GM23248 (cell line): ENCODE results near the gene DUSP16. TPM values are rescaled to one million over a fixed set of nuclear protein-coding genes. Genes with fewer than 3 reads are reported as not detected.

ENCODE experiments used
- DNase-seq: peaks from one replicate; pipeline ENCODE4 v3.0.0-alpha.2; 2015
- H2AFZ ChIP-seq: fragments of 200-600 bp; sonication (generic); 2 replicates; pipeline ENCODE4 v1.6.1; 2016; ENCODE audit warnings: antibody characterized with exemption
- H3F3A ChIP-seq: fragments of 200-600 bp; sonication (generic); 2 replicates; pipeline ENCODE4 v1.6.1; 2016; ENCODE audit warnings: mild to moderate bottlenecking, antibody characterized with exemption, mixed run types; ENCODE audit not compliant: insufficient read depth
- H3K27ac ChIP-seq: fragments of 200-600 bp; sonication (generic); 2 replicates; pipeline ENCODE4 v1.5.1; 2016; ENCODE audit warnings: mild to moderate bottlenecking
- H3K27me3 ChIP-seq: fragments of 200-600 bp; sonication (generic); replicated peaks from 2 replicates; pipeline ENCODE4 v1.6.1; 2016; ENCODE audit warnings: mild to moderate bottlenecking; ENCODE audit not compliant: insufficient read depth
- H3K36me3 ChIP-seq: fragments of 200-600 bp; sonication (generic); 2 replicates; pipeline ENCODE4 v1.6.1; 2016; ENCODE audit warnings: low read depth, mild to moderate bottlenecking
- H3K4me1 ChIP-seq: fragments of 200-600 bp; sonication (generic); 2 replicates; pipeline ENCODE4 v1.6.1; 2016; ENCODE audit warnings: mild to moderate bottlenecking; ENCODE audit not compliant: insufficient read depth
- H3K4me2 ChIP-seq: fragments of 200-600 bp; sonication (generic); one replicate; pipeline ENCODE4 v1.6.1; 2016; ENCODE audit warnings: mild to moderate bottlenecking; ENCODE audit not compliant: unreplicated experiment
- H3K4me3 ChIP-seq: fragments of 200-600 bp; sonication (generic); 2 replicates; pipeline ENCODE4 v1.5.1; 2016; ENCODE audit warnings: mild to moderate bottlenecking
- H3K79me2 ChIP-seq: fragments of 200-600 bp; sonication (generic); 2 replicates; pipeline ENCODE4 v1.6.1; 2016; ENCODE audit warnings: mild to moderate bottlenecking; ENCODE audit not compliant: insufficient read depth
- H3K9ac ChIP-seq: fragments of 200-600 bp; sonication (generic); 2 replicates; pipeline ENCODE4 v1.6.1; 2016; ENCODE audit warnings: mild to moderate bottlenecking
- H3K9me2 ChIP-seq: fragments of 200-600 bp; sonication (generic); 2 replicates; pipeline ENCODE4 v1.6.1; 2016; ENCODE audit warnings: mixed run types, mild to moderate bottlenecking, moderate library complexity; ENCODE audit not compliant: insufficient read depth
- H3K9me3 ChIP-seq: fragments of 200-600 bp; sonication (generic); one replicate; pipeline ENCODE4 v1.6.1; 2017; ENCODE audit warnings: low read depth
- H4K20me1 ChIP-seq: fragments of 200-600 bp; sonication (generic); 2 replicates; pipeline ENCODE4 v1.6.0; 2016; ENCODE audit not compliant: insufficient read depth
- EZH2 ChIP-seq: fragments of 200-600 bp; sonication (generic); IDR thresholded peaks from 2 replicates; pipeline ENCODE4 v1.6.1; 2018; ENCODE audit warnings: antibody characterized with exemption, mild to moderate bottlenecking; ENCODE audit not compliant: insufficient read depth, poor library complexity, severe bottlenecking
- EZH2phosphoT487 ChIP-seq: fragments of 200-600 bp; sonication (generic); IDR thresholded peaks from 2 replicates; pipeline ENCODE4 v1.6.1; 2018; ENCODE audit warnings: antibody characterized with exemption, moderate library complexity, mild to moderate bottlenecking, low read depth; ENCODE audit not compliant: insufficient read depth
- WGBS, 2 experiments: methylation state at CpG; one replicate each; pipeline ENCODE4 v1.1.6; 2015 to 2017; ENCODE audit warnings: low lambda C conversion rate in 2 of 2, low coverage in 1 of 2; ENCODE audit errors: missing lambda C conversion rate in 2 of 2; 5-methylcytosine and 5-hydroxymethylcytosine counted together
- in situ Hi-C: fragments of 300-500 bp; cut with MboI; formaldehyde crosslinking; loops from 2 replicates; pipeline ENCODE4 v1.15.0; 2020
- polyA plus RNA-seq: library from polyadenylated mRNA; unstranded; fragments of >200 nt; fragmentation: Nextera tagmentation; extraction: Ambion mirVana; gene quantifications from 2 replicates; pipeline ENCODE4 v1.2.1, GENCODE V29; 2016
- total RNA-seq: library from RNA; depleted of rRNA; stranded (reverse); fragments of >200 nt; shearing (Covaris generic); gene quantifications from 2 replicates; pipeline ENCODE4 v1.2.3, GENCODE V29; 2014

DUSP16 gene
- total and polyA plus RNA-seq, 2 experiments from 2014 or later = 1.1 to 2.8 TPM

DNA sequence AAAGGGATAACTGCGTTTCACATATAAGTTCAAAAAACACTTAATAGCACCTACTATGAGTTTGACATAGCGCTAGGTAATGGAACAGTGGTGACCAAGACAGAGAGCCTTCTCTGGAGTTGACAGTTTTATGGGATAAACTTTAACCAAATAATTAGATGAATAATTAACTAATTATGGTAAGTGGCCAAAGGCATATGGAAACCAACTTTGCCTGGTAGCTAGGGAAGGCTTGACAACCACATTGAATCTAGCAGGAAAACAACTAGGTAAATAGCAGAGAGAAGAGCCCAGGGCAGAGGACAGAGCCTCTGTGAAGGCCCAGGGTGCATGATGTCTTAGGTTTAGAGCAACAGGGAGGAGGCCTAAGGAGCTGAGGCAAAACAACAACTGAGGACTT is 52.1 kb downstream of the DUSP16 start:
- Histone ChIP-seq H2AFZ (no peak overlapping the region), H3K9ac (peak overlapping the region; percentile 28; the same call in 1 of the 2 replicates), H3K4me1 (peaks cover 54% of the 10 kb centered on the region), H3F3A (peaks cover 56% of the 10 kb centered on the region), H3K27ac (peak overlapping the region; percentile 76), H3K27me3 (no peaks in the 10 kb centered on the region), H4K20me1 (no peaks in the 10 kb centered on the region), H3K4me2 (peak overlapping the region; percentile 62), H3K36me3 (no peaks in the 10 kb centered on the region), H3K79me2 (peaks cover 18% of the 10 kb centered on the region; the same call in 1 of the 2 replicates), H3K4me3 (no peak overlapping the region), H3K9me2 (no peaks in the 10 kb centered on the region), H3K9me3 (no peaks in the 10 kb centered on the region)
- in situ Hi-C loops = no loop called here
- 51 to 52% methylated on average over 2 of the region's 2 CpGs for WGBS, 2 experiments
- TF ChIP-seq EZH2 = no peak
- TF ChIP-seq EZH2phosphoT487 = no peak
- DNase-seq = no peak

- no peaks in the 10 kb centered on the region for H4K20me1 ChIP-seq
- no peaks in the 10 kb centered on the region for H3K9me3 ChIP-seq
- no peaks in the 10 kb centered on the region for H3K27me3 ChIP-seq
- TF ChIP-seq EZH2 (no peak), EZH2phosphoT487 (no peak)
- in situ Hi-C loops = no loop called here
- peak; percentile 92 for DNase-seq
- H3K9ac ChIP-seq = peak overlapping the region; percentile 28; the same call in 1 of the 2 replicates
- H3K27ac ChIP-seq = peak overlapping the region; percentile 76
- peaks cover 58% of the 10 kb centered on the region for H3K4me1 ChIP-seq
- no peaks in the 10 kb centered on the region for H3K9me2 ChIP-seq
- H3F3A ChIP-seq = peaks cover 60% of the 10 kb centered on the region
- WGBS, 2 experiments = 3 to 6% methylated on average over 2 of the region's 2 CpGs
- H3K79me2 ChIP-seq = peaks cover 20% of the 10 kb centered on the region
- no peaks in the 10 kb centered on the region for H3K36me3 ChIP-seq
- peak overlapping the region; percentile 62 for H3K4me2 ChIP-seq
- H2AFZ ChIP-seq = no peak overlapping the region
- no peak overlapping the region for H3K4me3 ChIP-seq
These were observed 52.5 kb downstream of the DUSP16 start for GRCh38 chr12:12510141-12510540.

DNA sequence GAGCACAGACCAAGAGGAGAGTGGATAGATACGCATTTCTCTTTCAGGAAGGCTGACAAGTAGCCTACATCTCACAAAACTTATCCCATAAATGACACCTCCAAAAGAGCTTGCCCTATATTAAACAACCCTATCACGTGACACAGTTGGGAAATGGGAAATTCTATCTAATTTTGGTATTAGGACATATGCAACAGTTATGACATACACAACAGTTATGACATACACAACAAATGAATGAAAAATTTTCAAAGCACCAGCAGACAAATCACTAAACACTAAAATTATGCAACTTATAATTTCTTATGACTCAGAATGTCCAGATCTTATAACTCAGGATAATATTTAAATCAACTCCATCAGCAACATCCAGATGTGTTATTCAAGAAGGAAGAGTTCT is 54.1 kb downstream of the DUSP16 start:
- TF ChIP-seq EZH2 = no peak
- TF ChIP-seq EZH2phosphoT487 = no peak
- peaks cover 30% of the 10 kb centered on the region for H3K79me2 ChIP-seq
- H3K9me2 ChIP-seq = no peaks in the 10 kb centered on the region
- H3K9me3 ChIP-seq = no peaks in the 10 kb centered on the region
- DNase-seq = peak; percentile 69
- peak overlapping the region; percentile 7 for H3K4me2 ChIP-seq
- H3K9ac ChIP-seq = no peak overlapping the region
- H3K4me1 ChIP-seq = peaks cover 62% of the 10 kb centered on the region
- in situ Hi-C loops = no loop called here
- H3K4me3 ChIP-seq = no peak overlapping the region
- peaks cover 64% of the 10 kb centered on the region for H3F3A ChIP-seq
- no peak overlapping the region for H2AFZ ChIP-seq
- H4K20me1 ChIP-seq = no peaks in the 10 kb centered on the region
- WGBS, 2 experiments = 50 to 54% methylated on average over 2 of the region's 2 CpGs
- peak overlapping the region; percentile 76 for H3K27ac ChIP-seq
- H3K27me3 ChIP-seq = no peaks in the 10 kb centered on the region
- no peaks in the 10 kb centered on the region for H3K36me3 ChIP-seq

DNA sequence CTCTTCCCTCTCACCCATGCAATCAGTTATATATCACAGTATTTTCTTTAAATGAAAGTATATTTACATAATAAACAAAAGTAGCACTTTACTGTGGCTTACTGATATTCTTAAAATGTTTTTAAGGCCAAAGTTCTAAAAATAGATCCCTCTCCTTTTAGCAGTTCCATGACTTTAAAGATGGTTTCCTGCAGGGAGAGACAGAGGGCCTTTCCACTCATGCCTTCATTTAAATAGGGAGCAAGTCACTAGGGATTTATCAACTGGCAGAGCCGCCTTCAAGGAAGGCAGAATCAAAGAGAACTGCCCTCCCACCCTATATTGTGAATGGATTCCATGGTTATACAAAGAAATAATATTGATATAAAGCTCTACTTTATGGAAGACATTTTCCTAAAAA is 55.5 kb downstream of the DUSP16 start:
- peak overlapping the region; percentile 79 for H3K9ac ChIP-seq
- H3K4me3 ChIP-seq = 0 out of 2 replicates have a peak overlapping the region, but pooled peaks have one; percentile 70
- no peak for DNase-seq
- H3K9me2 ChIP-seq = no peaks in the 10 kb centered on the region
- H4K20me1 ChIP-seq = no peaks in the 10 kb centered on the region
- peaks cover 33% of the 10 kb centered on the region for H3K79me2 ChIP-seq
- WGBS, 2 experiments = 95 to 100% methylated on average over 1 of the region's 1 CpG
- H3F3A ChIP-seq = peaks cover 64% of the 10 kb centered on the region
- no peak overlapping the region for H2AFZ ChIP-seq
- no peak for TF ChIP-seq EZH2phosphoT487
- no peak for TF ChIP-seq EZH2
- in situ Hi-C loops = no loop called here
- peak overlapping the region; percentile 97 for H3K4me2 ChIP-seq
- no peaks in the 10 kb centered on the region for H3K9me3 ChIP-seq
- H3K36me3 ChIP-seq = no peaks in the 10 kb centered on the region
- no peaks in the 10 kb centered on the region for H3K27me3 ChIP-seq
- peaks cover 62% of the 10 kb centered on the region for H3K4me1 ChIP-seq
- H3K27ac ChIP-seq = peak overlapping the region; percentile 94

DNA sequence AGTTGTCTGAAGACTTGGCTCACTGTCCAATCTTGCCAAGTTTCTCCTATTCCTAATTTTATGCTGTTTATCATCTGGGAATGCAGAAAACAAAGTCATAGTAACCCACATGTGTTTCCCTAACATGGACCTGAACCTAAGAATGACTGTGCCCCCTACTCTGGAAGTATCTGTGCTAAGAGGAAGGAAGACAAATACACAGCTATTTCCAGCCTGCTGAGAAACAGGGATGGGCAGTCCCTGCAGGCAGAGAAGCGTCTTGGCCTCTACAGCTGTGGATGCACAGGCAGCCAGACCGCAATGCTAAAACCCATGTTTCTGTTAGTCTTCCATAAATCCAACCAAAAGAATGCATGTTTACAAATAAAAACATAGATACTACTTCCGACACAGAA is 56.2 kb downstream of the DUSP16 start:
- H3K9ac ChIP-seq = peak overlapping the region; percentile 79
- peak overlapping the region; percentile 70 for H3K4me3 ChIP-seq
- TF ChIP-seq EZH2phosphoT487 (no peak), EZH2 (no peak)
- peak; percentile 77 for DNase-seq
- peak overlapping the region; percentile 97 for H3K4me2 ChIP-seq
- H4K20me1 ChIP-seq = no peaks in the 10 kb centered on the region
- peak overlapping the region; percentile 94 for H3K27ac ChIP-seq
- H3K27me3 ChIP-seq = no peaks in the 10 kb centered on the region
- H3K36me3 ChIP-seq = no peaks in the 10 kb centered on the region
- H3K9me2 ChIP-seq = no peaks in the 10 kb centered on the region
- H2AFZ ChIP-seq = peak overlapping the region; percentile 74
- peaks cover 33% of the 10 kb centered on the region for H3K79me2 ChIP-seq
- no peaks in the 10 kb centered on the region for H3K9me3 ChIP-seq
- in situ Hi-C loops = no loop called here
- H3K4me1 ChIP-seq = peaks cover 56% of the 10 kb centered on the region
- WGBS, 2 experiments = 11% methylated on average over 3 of the region's 3 CpGs
- peaks cover 61% of the 10 kb centered on the region for H3F3A ChIP-seq
